HepG2 (cell line): ENCODE data around the gene FAM181A. TPM values are rescaled to one million over a fixed set of nuclear protein-coding genes. Genes with fewer than 3 reads are reported as not detected.

Source experiments
- ADNP ChIP-seq: sonication (generic); formaldehyde crosslinking; IDR thresholded peaks from 2 replicates; pipeline ENCODE4 v1.4.0; 2020; ENCODE audit warnings: missing genetic modification reagents
- ARID4A ChIP-seq: sonication (generic); formaldehyde crosslinking; IDR thresholded peaks from 2 replicates; pipeline ENCODE4 v1.5.0; 2020; ENCODE audit warnings: mild to moderate bottlenecking, missing genetic modification reagents, borderline replicate concordance
- FOSL2 ChIP-seq: sonication (generic); formaldehyde crosslinking; IDR thresholded peaks from 2 replicates; pipeline ENCODE4 v1.4.0; 2020; ENCODE audit warnings: missing genetic modification reagents
- GATA4 ChIP-seq: sonication (generic); IDR thresholded peaks from 2 replicates; pipeline ENCODE4 v1.6.1; 2016; ENCODE audit warnings: antibody characterized with exemption, low read depth, borderline replicate concordance
- MED1 ChIP-seq: sonication (generic); formaldehyde crosslinking; IDR thresholded peaks from 2 replicates; pipeline ENCODE4 v1.4.0; 2020; ENCODE audit warnings: missing genetic modification reagents
- NR2F1 ChIP-seq, 2 experiments: fragments of 450-650 bp in 1 of 2; formaldehyde crosslinking in 1 of 2; IDR thresholded peaks; 2 replicates each; pipeline versions ENCODE4 v1.5.0 to v1.6.1; 2016 to 2020; ENCODE audit warnings: mild to moderate bottlenecking in 1 of 2, missing compliant biosample characterization in 1 of 2, missing genetic modification reagents in 1 of 2, moderate library complexity in 1 of 2
- ZFAT ChIP-seq: sonication (generic); formaldehyde crosslinking; conservative IDR thresholded peaks from 2 replicates; pipeline ENCODE4 v1.8.1; 2023; ENCODE audit warnings: missing genetic modification reagents, inconsistent platforms
- ZFP36L1 ChIP-seq: sonication (generic); formaldehyde crosslinking; IDR thresholded peaks from 2 replicates; pipeline ENCODE4 v1.8.0; 2022; ENCODE audit warnings: mild to moderate bottlenecking, missing genetic modification reagents, moderate library complexity
- ZNF597 ChIP-seq: sonication (generic); formaldehyde crosslinking; IDR thresholded peaks from 2 replicates; pipeline ENCODE4 v1.5.0; 2020; ENCODE audit warnings: missing genetic modification reagents
- polyA plus RNA-seq, 8 experiments: library from polyadenylated mRNA; depleted of rRNA in 3 of 8; stranded (reverse) in 7 of 8; unstranded in 1 of 8; fragments of >200 nt; fragmentation: Illumina TruSeq in 4 of 8; extraction: Trizol in 4 of 8; gene quantifications; 2 replicates each; pipeline versions ENCODE4 v1.2.1 to v1.2.3, GENCODE V29; 2011 to 2016; ENCODE audit warnings: low read depth in 4 of 8, missing spikeins in 1 of 8, mixed read lengths in 1 of 8; ENCODE audit not compliant: insufficient read depth in 1 of 8
- total RNA-seq, 5 experiments: library from RNA; depleted of rRNA; stranded (reverse); fragments of >200 nt; fragmentation: Illumina TruSeq; extraction: Trizol; gene quantifications; 2 replicates each; pipeline ENCODE4 v1.2.3, GENCODE V29; 2016; ENCODE audit warnings: low read depth in 1 of 5
- TF ChIP-seq, protein P1 (sequence below): sonication (generic); formaldehyde crosslinking; IDR thresholded peaks from 2 replicates; pipeline ENCODE4 v1.5.0; 2020; ENCODE audit warnings: mild to moderate bottlenecking, missing genetic modification reagents
- TF ChIP-seq, protein P2 (sequence below): sonication (generic); formaldehyde crosslinking; IDR thresholded peaks from 2 replicates; pipeline ENCODE4 v1.8.0; 2022; ENCODE audit warnings: mild to moderate bottlenecking, missing genetic modification reagents, moderate library complexity
- TF ChIP-seq, protein P3 (sequence below): sonication (generic); formaldehyde crosslinking; IDR thresholded peaks from 2 replicates; pipeline ENCODE4 v1.4.0; 2020; ENCODE audit warnings: missing genetic modification reagents, borderline replicate concordance

FAM181A gene
- total and polyA plus RNA-seq, 2 of the 13 experiments (the other 11 are each of a cell fraction or from before 2014, with no cell fraction given): 1.1 to 1.5 TPM

- TF ChIP-seq, protein P1, sequence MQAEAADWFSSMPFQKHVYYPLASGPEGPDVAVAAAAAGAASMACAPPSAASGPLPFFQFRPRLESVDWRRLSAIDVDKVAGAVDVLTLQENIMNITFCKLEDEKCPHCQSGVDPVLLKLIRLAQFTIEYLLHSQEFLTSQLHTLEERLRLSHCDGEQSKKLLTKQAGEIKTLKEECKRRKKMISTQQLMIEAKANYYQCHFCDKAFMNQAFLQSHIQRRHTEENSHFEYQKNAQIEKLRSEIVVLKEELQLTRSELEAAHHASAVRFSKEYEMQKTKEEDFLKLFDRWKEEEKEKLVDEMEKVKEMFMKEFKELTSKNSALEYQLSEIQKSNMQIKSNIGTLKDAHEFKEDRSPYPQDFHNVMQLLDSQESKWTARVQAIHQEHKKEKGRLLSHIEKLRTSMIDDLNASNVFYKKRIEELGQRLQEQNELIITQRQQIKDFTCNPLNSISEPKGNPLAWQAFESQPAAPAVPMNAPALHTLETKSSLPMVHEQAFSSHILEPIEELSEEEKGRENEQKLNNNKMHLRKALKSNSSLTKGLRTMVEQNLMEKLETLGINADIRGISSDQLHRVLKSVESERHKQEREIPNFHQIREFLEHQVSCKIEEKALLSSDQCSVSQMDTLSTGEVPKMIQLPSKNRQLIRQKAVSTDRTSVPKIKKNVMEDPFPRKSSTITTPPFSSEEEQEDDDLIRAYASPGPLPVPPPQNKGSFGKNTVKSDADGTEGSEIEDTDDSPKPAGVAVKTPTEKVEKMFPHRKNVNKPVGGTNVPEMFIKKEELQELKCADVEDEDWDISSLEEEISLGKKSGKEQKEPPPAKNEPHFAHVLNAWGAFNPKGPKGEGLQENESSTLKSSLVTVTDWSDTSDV (CRISPR knock-in tag): 0 out of 2 replicates have a peak, but pooled peaks have one; percentile 30
- TF ChIP-seq GATA4 (peak; percentile 25; the same call in 1 of the 2 replicates), ARID4A (peak; percentile 55; the same call in 1 of the 2 replicates), ADNP (CRISPR knock-in tag) (no peak; the same call in 1 of the 2 replicates), FOSL2 (CRISPR knock-in tag) (peak; percentile 59), ZFAT (no peak), ZNF597 (CRISPR knock-in tag) (no peak), ZFP36L1 (CRISPR knock-in tag) (no peak), NR2F1 (CRISPR knock-in tag; IDR thresholded peaks at IDR 0.05) (peak; percentile 30 to 82; a peak in 2 of 4 replicates), MED1 (CRISPR knock-in tag) (peak; percentile 62)
- TF ChIP-seq, protein P2, sequence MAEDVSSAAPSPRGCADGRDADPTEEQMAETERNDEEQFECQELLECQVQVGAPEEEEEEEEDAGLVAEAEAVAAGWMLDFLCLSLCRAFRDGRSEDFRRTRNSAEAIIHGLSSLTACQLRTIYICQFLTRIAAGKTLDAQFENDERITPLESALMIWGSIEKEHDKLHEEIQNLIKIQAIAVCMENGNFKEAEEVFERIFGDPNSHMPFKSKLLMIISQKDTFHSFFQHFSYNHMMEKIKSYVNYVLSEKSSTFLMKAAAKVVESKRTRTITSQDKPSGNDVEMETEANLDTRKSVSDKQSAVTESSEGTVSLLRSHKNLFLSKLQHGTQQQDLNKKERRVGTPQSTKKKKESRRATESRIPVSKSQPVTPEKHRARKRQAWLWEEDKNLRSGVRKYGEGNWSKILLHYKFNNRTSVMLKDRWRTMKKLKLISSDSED: no peak
- TF ChIP-seq, protein P3, sequence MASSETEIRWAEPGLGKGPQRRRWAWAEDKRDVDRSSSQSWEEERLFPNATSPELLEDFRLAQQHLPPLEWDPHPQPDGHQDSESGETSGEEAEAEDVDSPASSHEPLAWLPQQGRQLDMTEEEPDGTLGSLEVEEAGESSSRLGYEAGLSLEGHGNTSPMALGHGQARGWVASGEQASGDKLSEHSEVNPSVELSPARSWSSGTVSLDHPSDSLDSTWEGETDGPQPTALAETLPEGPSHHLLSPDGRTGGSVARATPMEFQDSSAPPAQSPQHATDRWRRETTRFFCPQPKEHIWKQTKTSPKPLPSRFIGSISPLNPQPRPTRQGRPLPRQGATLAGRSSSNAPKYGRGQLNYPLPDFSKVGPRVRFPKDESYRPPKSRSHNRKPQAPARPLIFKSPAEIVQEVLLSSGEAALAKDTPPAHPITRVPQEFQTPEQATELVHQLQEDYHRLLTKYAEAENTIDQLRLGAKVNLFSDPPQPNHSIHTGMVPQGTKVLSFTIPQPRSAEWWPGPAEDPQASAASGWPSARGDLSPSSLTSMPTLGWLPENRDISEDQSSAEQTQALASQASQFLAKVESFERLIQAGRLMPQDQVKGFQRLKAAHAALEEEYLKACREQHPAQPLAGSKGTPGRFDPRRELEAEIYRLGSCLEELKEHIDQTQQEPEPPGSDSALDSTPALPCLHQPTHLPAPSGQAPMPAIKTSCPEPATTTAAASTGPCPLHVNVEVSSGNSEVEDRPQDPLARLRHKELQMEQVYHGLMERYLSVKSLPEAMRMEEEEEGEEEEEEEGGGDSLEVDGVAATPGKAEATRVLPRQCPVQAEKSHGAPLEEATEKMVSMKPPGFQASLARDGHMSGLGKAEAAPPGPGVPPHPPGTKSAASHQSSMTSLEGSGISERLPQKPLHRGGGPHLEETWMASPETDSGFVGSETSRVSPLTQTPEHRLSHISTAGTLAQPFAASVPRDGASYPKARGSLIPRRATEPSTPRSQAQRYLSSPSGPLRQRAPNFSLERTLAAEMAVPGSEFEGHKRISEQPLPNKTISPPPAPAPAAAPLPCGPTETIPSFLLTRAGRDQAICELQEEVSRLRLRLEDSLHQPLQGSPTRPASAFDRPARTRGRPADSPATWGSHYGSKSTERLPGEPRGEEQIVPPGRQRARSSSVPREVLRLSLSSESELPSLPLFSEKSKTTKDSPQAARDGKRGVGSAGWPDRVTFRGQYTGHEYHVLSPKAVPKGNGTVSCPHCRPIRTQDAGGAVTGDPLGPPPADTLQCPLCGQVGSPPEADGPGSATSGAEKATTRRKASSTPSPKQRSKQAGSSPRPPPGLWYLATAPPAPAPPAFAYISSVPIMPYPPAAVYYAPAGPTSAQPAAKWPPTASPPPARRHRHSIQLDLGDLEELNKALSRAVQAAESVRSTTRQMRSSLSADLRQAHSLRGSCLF (CRISPR knock-in tag): no peak
Measured at GRCh38 chr14:93902619-93903307, 24.4 kb upstream of the FAM181A start (continued).
